Pancreas (tissue), 10 donors: ENCODE results near the gene POLN. TPM values are rescaled to one million over a fixed set of nuclear protein-coding genes. Genes with fewer than 3 reads are reported as not detected.

Source experiments
- ATAC-seq, 4 donors: fragments of 200-7000 bp; cut with Tn5 transposase; one replicate each; pipeline versions ENCODE4 v1.8.0 to v1.9.1; 2020; ENCODE audit warnings: mild to moderate bottlenecking in 4 of 4, moderate library complexity in 4 of 4
- DNase-seq, 6 donors: peaks; one replicate each; pipeline ENCODE4 v3.0.0-alpha.2; 2020
- FAIRE-seq: peaks from 2 replicates; lab custom pipeline; 2012; peaks lifted over from hg19 to GRCh38; lab: Jason Lieb, UNC
- H3K27ac ChIP-seq, 4 donors: fragments of 200-600 bp; sonication (generic); 1 replicate in 3 of 4; 2 replicates in 1 of 4; pipeline versions ENCODE4 v1.5.0 to v1.8.0; 2020
- H3K27me3 ChIP-seq, 4 donors: fragments of 200-600 bp; one replicate each; pipeline ENCODE4 v1.8.0; 2021
- H3K36me3 ChIP-seq, 3 donors: fragments of 200-600 bp; sonication (generic) in 1 of 3; one replicate each; pipeline versions ENCODE4 v1.5.0 to v1.8.0; 2020 to 2021
- H3K4me1 ChIP-seq, 3 donors: fragments of 200-600 bp; one replicate each; pipeline ENCODE4 v1.8.0; 2021
- H3K4me3 ChIP-seq, 4 donors: fragments of 200-600 bp; sonication (generic) in 2 of 4; one replicate each; pipeline versions ENCODE4 v1.5.0 to v1.8.0; 2020 to 2021
- H3K9me3 ChIP-seq, 4 donors: fragments of 200-600 bp; one replicate each; pipeline ENCODE4 v1.8.0; 2021
- WGBS, 2 donors: extraction: QIAGEN DNeasy Blood & Tissue Kit; methylation state at CpG; one replicate each; pipeline ENCODE4 v1.1.7; 2013; 5-methylcytosine and 5-hydroxymethylcytosine counted together
- intact Hi-C, 3 donors: fragments of 100-400 bp; cut with DNase I; formaldehyde crosslinking; loops; one replicate each; pipeline versions ENCODE4 v1.11.1 to v1.14.2; 2022
- polyA plus RNA-seq, 2 donors: library from polyadenylated mRNA; stranded (reverse); fragments of 200-250 nt; gene quantifications; one replicate each; pipeline ENCODE4 v1.2.3, GENCODE V29; 2013
- total RNA-seq, 6 donors: library from RNA; stranded (reverse); fragmentation: NEBNext Ultra II Directional in 4 of 6; extraction: Animal tissue kit (Norgen Biotek cat#: 25700) in 4 of 6; gene quantifications; one replicate each; pipeline versions ENCODE4 v1.2.1 to v1.2.4, GENCODE V29; 2021 to 2023
- TF ChIP-seq, protein P1 (sequence below), 4 donors: fragments of 200-600 bp; sonication (generic) in 3 of 4; IDR thresholded peaks; one replicate each; pipeline versions ENCODE4 v1.5.0 to v1.8.0; 2021; ENCODE audit warnings: antibody characterized with exemption in 4 of 4
- donor health status: healthy with polysubstance abuse.
- donor health status: DM: no; HTN: no; CAD: no; lungs with moderate emphysema.
- donor health status: DM: no; HTN: no; CAD: no.
- donor health status: control.
- donor health status: control.
- donor health status: Bipolar disorder and iron deficiency.
- donor health status: DM: yes; HTN: yes; CAD: no.
- donor health status: DM: no; HTN: no; CAD: no.
- donor health status: DM: no; HTN: no; CAD: no.
- donor health status: DM: yes; HTN: yes; CAD: no.

Gene POLN
- total and polyA plus RNA-seq, 8 donors: 0.95 to 3.6 (median 1.9) TPM

DNA sequence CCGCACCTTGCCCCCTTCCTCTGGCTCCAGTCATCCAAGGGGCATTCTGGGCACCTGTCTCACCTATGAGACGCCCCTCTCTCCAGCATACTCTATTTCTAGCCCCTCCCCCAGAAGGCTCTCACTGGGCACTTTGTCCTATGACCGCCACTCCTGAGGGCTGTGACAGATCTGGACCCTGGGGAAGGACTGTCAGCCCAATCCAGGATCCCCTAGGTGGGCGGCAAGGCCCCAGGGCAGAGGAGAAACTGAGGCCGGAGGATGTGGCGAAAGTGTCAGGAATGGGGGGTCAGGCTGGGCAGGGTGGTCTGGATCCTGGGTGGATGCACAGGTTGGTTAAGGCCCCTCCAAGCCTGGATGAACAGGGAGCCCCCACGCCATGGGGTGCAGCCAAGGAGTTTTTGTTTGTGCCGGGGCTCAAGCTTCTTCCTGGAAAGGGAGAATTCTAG is 198.9 kb downstream of the POLN start:
- FAIRE-seq (no peak), ATAC-seq (no peak), DNase-seq (peak in 1 of 6 donors; percentile 59)
- intact Hi-C loops: no loop called here
- WGBS, 2 donors: 81 to 89% methylated on average over 8 of the region's 8 CpGs
- peaks cover 0 to 5% (median 0%) of the 10 kb centered on the region in 3 donors for H3K4me1 ChIP-seq
- H3K27me3 ChIP-seq: no peaks in the 10 kb centered on the region
- H3K9me3 ChIP-seq: no peaks in the 10 kb centered on the region
- peak overlapping the region in 1 of 4 donors; percentile 85 for H3K4me3 ChIP-seq
- no peaks in the 10 kb centered on the region for H3K36me3 ChIP-seq
- H3K27ac ChIP-seq: no peak overlapping the region
- TF ChIP-seq, protein P1, sequence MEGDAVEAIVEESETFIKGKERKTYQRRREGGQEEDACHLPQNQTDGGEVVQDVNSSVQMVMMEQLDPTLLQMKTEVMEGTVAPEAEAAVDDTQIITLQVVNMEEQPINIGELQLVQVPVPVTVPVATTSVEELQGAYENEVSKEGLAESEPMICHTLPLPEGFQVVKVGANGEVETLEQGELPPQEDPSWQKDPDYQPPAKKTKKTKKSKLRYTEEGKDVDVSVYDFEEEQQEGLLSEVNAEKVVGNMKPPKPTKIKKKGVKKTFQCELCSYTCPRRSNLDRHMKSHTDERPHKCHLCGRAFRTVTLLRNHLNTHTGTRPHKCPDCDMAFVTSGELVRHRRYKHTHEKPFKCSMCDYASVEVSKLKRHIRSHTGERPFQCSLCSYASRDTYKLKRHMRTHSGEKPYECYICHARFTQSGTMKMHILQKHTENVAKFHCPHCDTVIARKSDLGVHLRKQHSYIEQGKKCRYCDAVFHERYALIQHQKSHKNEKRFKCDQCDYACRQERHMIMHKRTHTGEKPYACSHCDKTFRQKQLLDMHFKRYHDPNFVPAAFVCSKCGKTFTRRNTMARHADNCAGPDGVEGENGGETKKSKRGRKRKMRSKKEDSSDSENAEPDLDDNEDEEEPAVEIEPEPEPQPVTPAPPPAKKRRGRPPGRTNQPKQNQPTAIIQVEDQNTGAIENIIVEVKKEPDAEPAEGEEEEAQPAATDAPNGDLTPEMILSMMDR (IDR thresholded peaks at IDR 0.05): no peak

DNA sequence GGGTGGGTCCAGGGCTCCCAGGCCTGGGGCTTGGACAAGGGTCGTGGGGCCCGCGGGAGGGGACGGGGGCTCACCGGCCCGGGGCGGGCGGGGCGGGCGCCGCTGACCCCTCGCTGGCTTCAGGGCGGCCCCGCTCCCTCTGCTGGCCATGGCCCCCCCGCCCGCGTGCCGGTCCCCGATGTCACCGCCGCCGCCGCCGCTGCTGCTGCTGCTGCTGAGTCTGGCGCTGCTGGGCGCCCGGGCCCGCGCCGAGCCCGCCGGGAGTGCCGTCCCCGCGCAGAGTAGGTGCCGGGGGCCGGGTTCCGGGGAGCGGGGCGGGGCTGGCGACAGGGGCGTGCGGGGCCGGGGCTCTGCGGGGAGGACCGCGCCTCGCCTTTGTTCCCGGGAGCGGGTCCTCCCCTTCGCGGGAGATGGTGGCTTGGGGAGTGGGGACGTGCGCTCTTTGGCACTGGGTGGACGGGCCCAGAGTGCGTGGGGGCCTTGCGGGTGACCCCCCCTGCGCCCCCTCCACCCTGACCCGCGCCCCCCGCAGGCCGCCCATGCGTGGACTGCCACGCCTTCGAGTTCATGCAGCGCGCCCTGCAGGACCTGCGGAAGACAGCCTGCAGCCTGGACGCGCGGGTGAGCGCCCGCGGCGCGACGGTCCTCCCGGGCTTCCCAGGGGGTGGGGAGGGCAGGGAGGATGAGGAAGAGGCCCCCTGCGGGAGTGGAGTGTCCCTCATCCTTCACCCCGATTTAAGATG is 199.5 kb downstream of the POLN start:
- intact Hi-C loops: no loop called here
- ATAC-seq (peak; percentile 43 to 63 (median 56)), DNase-seq (peak in 3 of 6 donors; percentile 57 to 80 (median 79)), FAIRE-seq (no peak)
- peak overlapping the region; percentile 56 to 85 (median 64) for H3K4me3 ChIP-seq
- H3K36me3 ChIP-seq: no peaks in the 10 kb centered on the region
- H3K27me3 ChIP-seq: no peaks in the 10 kb centered on the region
- H3K9me3 ChIP-seq: no peaks in the 10 kb centered on the region
- H3K4me1 ChIP-seq: peaks cover 0 to 5% (median 0%) of the 10 kb centered on the region in 3 donors
- no peak overlapping the region for H3K27ac ChIP-seq
- WGBS, 2 donors: 3 to 4% methylated on average over 34 to 80 of the region's 80 CpGs
- TF ChIP-seq, protein P1 (IDR thresholded peaks at IDR 0.05): no peak

DNA sequence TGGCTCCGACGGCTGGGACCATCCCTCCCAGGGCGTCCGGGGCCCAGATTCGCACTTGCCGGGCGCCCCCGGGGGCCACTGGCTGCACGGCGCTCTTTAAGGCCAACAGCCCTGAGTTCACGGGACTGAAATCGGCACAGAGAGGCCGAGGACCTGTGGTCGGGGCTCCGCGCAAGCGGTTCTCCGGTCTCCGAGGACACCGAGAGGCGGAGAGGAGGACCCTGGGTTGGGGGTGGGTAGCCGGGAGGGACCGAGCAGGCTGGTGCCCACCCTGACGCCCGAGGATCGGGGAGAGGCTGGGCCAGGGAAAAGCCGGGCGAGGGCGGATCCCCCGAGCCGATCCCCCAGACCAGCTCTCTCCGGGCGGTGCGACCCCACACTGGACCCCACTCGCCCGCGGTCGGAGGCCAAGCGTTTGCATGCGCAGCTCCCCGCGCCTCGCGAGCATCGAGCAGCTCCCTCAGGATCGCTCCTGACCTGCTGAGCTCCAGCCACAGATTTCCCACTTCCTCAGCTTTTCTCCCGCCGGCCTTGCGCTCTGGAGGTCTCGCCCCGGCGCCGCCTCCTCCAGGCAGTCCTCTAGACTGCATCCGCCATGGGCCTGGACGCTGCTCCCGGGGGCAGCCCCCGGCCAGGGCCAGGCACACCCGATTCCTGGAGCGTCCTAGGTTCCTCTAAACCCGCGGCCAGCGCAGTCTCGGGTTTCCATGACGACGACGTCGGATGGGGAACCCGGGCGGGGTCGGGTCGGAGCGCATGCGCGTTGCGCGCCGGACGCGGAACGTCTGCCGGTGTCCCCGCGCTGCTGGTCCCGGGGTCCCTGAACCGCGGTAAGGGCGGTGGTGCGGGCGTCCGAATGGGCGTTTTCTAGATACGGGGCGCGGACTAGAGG is 200.4 kb downstream of the POLN start:
- ATAC-seq: peak; percentile 78 to 86 (median 83)
- Histone ChIP-seq H3K36me3 (no peaks in the 10 kb centered on the region), H3K9me3 (no peaks in the 10 kb centered on the region), H3K4me1 (peaks cover 0 to 5% (median 0%) of the 10 kb centered on the region in 3 donors), H3K27me3 (no peaks in the 10 kb centered on the region), H3K4me3 (peak overlapping the region; percentile 56 to 85 (median 64)), H3K27ac (no peak overlapping the region)
- no peak for FAIRE-seq
- TF ChIP-seq, protein P1 (IDR thresholded peaks at IDR 0.05): no peak
- DNase-seq: peak; percentile 72 to 94 (median 82)
- intact Hi-C loops: no loop called here
- WGBS, 2 donors: 1% methylated on average over 84 to 94 of the region's 94 CpGs

DNA sequence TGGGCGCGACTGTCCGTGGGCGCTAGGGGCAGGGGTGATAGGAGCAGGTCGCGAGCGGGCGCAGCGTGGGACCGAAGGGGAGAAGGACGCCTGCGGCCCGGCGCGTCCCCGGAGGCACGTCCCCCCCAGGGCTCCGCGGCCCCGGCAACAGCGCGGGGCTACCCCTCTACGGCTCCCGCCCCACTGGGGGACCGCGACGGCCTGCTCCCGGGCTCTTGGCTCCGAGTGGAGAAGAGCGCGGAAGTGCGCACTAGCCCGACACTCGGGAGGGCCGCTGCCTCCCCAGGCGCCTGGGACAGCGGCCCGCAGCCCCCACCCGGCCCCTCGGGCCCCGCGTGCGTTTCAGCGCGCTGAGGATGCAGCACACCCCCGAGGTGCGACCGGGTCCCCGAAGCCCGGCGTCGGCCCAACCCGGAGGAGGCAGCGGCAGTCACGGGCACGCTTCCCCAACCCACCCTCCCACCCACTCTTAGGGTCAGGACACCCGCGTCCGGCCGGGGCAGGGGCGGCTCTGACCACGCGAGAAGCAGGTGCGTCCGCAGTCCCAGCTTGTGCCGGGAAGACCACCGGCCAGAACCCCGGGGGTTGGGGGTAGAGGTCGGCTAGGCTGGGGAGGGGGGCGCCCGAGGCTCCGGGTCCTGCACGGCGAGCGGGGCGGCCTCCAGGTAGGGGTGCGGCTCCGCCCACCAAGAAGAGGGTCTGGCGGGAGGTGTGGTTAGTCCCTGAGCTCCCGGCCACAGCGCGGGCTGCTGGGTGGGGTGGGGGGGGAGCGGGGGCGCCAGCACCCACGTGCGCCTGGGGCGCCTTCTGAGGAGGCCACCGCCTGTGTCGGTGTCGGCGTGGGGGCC is 201.3 kb downstream of the POLN start:
- peak overlapping the region; percentile 56 to 85 (median 64) for H3K4me3 ChIP-seq
- FAIRE-seq: no peak

More for the DNA sequence above, 201.3 kb downstream of the POLN start:
- WGBS, 2 donors: 17 to 18% methylated on average over 39 to 91 of the region's 91 CpGs
- Histone ChIP-seq H3K36me3 (no peaks in the 10 kb centered on the region), H3K27me3 (no peaks in the 10 kb centered on the region), H3K9me3 (no peaks in the 10 kb centered on the region), H3K27ac (no peak overlapping the region), H3K4me1 (peaks cover 0 to 5% (median 0%) of the 10 kb centered on the region in 3 donors)
- intact Hi-C loops: no loop called here
- DNase-seq (peak in 3 of 6 donors; percentile 41 to 78 (median 58)), ATAC-seq (peak in 2 of 4 donors; percentile 10)
- TF ChIP-seq, protein P1 (IDR thresholded peaks at IDR 0.05): no peak
